Keratinocyte (primary cell): ENCODE data around the gene B3GNT2. TPM values are rescaled to one million over a fixed set of nuclear protein-coding genes. Genes with fewer than 3 reads are reported as not detected.

Experiments used
- DNase-seq: peaks from one replicate; pipeline ENCODE4 v3.0.0-alpha.2; 2011; ENCODE audit warnings: low read depth, missing footprints, low spot score
- FAIRE-seq: peaks from 2 replicates; lab custom pipeline; 2011; peaks lifted over from hg19 to GRCh38; lab: Jason Lieb, UNC
- H2AFZ ChIP-seq: 2 replicates; pipeline ENCODE4 v1.6.0; 2012; ENCODE audit warnings: low read length, control low read depth, inconsistent platforms; ENCODE audit not compliant: control insufficient read depth
- H3K27ac ChIP-seq: 2 replicates; pipeline ENCODE4 v1.5.1; 2011; ENCODE audit warnings: low read length; ENCODE audit not compliant: control insufficient read depth, insufficient read depth
- H3K27me3 ChIP-seq: 3 replicates; pipeline ENCODE4 v1.6.0; 2011; ENCODE audit warnings: low read length; ENCODE audit not compliant: control insufficient read depth, insufficient read depth; ENCODE audit errors: extremely low read depth
- H3K36me3 ChIP-seq, 2 experiments: 2 replicates in 1 of 2; 3 replicates in 1 of 2; pipeline ENCODE4 v1.5.1; 2011; ENCODE audit warnings: low read length in 2 of 2, mild to moderate bottlenecking in 1 of 2; ENCODE audit not compliant: control insufficient read depth in 2 of 2, insufficient read depth in 2 of 2; ENCODE audit errors: extremely low read depth in 1 of 2
- H3K4me1 ChIP-seq: 3 replicates; pipeline ENCODE4 v1.5.1; 2011; ENCODE audit warnings: low read length; ENCODE audit not compliant: control insufficient read depth, insufficient read depth; ENCODE audit errors: extremely low read depth
- H3K4me2 ChIP-seq: 3 replicates; pipeline ENCODE4 v1.6.0; 2011; ENCODE audit warnings: low read depth, low read length; ENCODE audit not compliant: control insufficient read depth, insufficient read depth; ENCODE audit errors: extremely low read depth
- H3K4me3 ChIP-seq, 3 experiments: fragments of 200-600 bp in 1 of 3; sonication (generic) in 1 of 3; 2 replicates in 2 of 3; 3 replicates in 1 of 3; pipeline ENCODE4 v1.5.1; 2011 to 2016; ENCODE audit warnings: low read length in 3 of 3, mild to moderate bottlenecking in 3 of 3, control low read depth in 2 of 3, inconsistent platforms in 1 of 3, low read depth in 1 of 3, mixed read lengths in 1 of 3, mixed run types in 1 of 3, moderate library complexity in 1 of 3; ENCODE audit not compliant: control insufficient read depth in 2 of 3, insufficient read depth in 2 of 3; ENCODE audit errors: extremely low read depth in 1 of 3
- H3K79me2 ChIP-seq: 2 replicates; pipeline ENCODE4 v1.6.0; 2012; ENCODE audit warnings: low read length; ENCODE audit not compliant: control insufficient read depth, insufficient read depth
- H3K9ac ChIP-seq: 3 replicates; pipeline ENCODE4 v1.6.0; 2011; ENCODE audit warnings: low read length; ENCODE audit not compliant: control insufficient read depth, insufficient read depth; ENCODE audit errors: extremely low read depth
- H3K9me1 ChIP-seq: 3 replicates; pipeline ENCODE4 v1.6.0; 2011; ENCODE audit warnings: low read length; ENCODE audit not compliant: control insufficient read depth, insufficient read depth; ENCODE audit errors: extremely low read depth
- H3K9me3 ChIP-seq: 2 replicates; pipeline ENCODE4 v1.5.1; 2012; ENCODE audit warnings: low read depth, low read length; ENCODE audit not compliant: control insufficient read depth
- H4K20me1 ChIP-seq: 3 replicates; pipeline ENCODE4 v1.6.0; 2011; ENCODE audit warnings: low read length; ENCODE audit not compliant: control insufficient read depth, insufficient read depth; ENCODE audit errors: extremely low read depth
- EZH2 ChIP-seq: IDR thresholded peaks from one replicate; pipeline ENCODE4 v1.6.1; 2012; ENCODE audit warnings: inconsistent platforms, mild to moderate bottlenecking, low read length, moderate library complexity
- dilution Hi-C: fragments of 300-500 bp; cut with MboI; formaldehyde crosslinking; loops from one replicate; pipeline ENCODE4 v1.7.0; 2020; ENCODE audit warnings: low sequenced_read_pairs; ENCODE audit not compliant: extremely low pct_ligation_motif_present
- polyA plus RNA-seq, 5 experiments: library from polyadenylated mRNA; depleted of rRNA in 3 of 5; stranded (reverse) in 3 of 5; stranded (forward) in 1 of 5; unstranded in 1 of 5; fragments of >200 nt; gene quantifications; 1 replicate in 1 of 5; 2 replicates in 3 of 5; 3 replicates in 1 of 5; pipeline versions ENCODE4 v1.2.1 to v1.2.3, GENCODE V29; 2011 to 2012; ENCODE audit warnings: missing spikeins in 2 of 5, low read depth in 1 of 5, low replicate concordance in 1 of 5
- TF ChIP-seq, protein P1 (sequence below), 3 experiments: IDR thresholded peaks in 1 of 3; conservative IDR thresholded peaks in 1 of 3; optimal IDR thresholded peaks in 1 of 3; 2 replicates in 2 of 3; 3 replicates in 1 of 3; pipeline versions ENCODE3 to v1.5.1; 2011; ENCODE audit warnings: low read length in 3 of 3, mild to moderate bottlenecking in 3 of 3, moderate library complexity in 2 of 3, control low read depth in 1 of 3, inconsistent platforms in 1 of 3; ENCODE audit not compliant: insufficient read depth in 2 of 3; ENCODE audit errors: extremely low read depth in 1 of 3

The B3GNT2 gene
- polyA plus RNA-seq, 1 donor (not counting 4 experiments of a cell fraction or from before 2014, with no cell fraction given): 44.3 TPM

DNA sequence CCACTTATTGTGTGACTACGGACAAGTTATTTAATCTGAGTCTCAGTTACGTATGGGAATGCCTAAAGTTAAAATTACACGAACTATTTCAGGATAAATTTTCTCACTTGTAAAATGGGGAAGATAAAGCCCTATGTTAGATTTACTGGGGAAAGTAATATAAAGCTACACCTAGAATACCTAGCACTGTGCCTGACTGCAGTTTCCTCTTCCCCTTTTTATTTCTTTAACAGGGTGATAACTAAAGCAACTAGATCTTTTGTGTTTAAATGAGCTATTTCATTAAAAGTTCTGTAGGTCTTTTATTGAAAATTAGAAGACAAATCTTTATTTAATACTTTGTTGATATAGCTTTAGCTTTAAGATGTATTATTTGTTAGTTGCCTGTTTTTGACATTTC lies 5.0 kb downstream of the B3GNT2 start:
- no peaks in the 10 kb centered on the region for H3K27me3 ChIP-seq
- no peak overlapping the region for H3K9ac ChIP-seq
- peaks cover 14% of the 10 kb centered on the region for H3K9me1 ChIP-seq
- H3K9me3 ChIP-seq: no peaks in the 10 kb centered on the region
- H3K36me3 ChIP-seq: peaks cover 0 to 1% of the 10 kb centered on the region in 2 experiments
- DNase-seq: no peak
- no peak overlapping the region for H3K27ac ChIP-seq
- dilution Hi-C loops: no loop called here
- H2AFZ ChIP-seq: no peak overlapping the region
- no peak overlapping the region for H3K4me2 ChIP-seq
- H4K20me1 ChIP-seq: peaks cover 41% of the 10 kb centered on the region
- peaks cover 18% of the 10 kb centered on the region for H3K4me1 ChIP-seq
- no peak for FAIRE-seq
- TF ChIP-seq, protein P1, sequence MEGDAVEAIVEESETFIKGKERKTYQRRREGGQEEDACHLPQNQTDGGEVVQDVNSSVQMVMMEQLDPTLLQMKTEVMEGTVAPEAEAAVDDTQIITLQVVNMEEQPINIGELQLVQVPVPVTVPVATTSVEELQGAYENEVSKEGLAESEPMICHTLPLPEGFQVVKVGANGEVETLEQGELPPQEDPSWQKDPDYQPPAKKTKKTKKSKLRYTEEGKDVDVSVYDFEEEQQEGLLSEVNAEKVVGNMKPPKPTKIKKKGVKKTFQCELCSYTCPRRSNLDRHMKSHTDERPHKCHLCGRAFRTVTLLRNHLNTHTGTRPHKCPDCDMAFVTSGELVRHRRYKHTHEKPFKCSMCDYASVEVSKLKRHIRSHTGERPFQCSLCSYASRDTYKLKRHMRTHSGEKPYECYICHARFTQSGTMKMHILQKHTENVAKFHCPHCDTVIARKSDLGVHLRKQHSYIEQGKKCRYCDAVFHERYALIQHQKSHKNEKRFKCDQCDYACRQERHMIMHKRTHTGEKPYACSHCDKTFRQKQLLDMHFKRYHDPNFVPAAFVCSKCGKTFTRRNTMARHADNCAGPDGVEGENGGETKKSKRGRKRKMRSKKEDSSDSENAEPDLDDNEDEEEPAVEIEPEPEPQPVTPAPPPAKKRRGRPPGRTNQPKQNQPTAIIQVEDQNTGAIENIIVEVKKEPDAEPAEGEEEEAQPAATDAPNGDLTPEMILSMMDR (optimal IDR thresholded peaks at IDR 0.05 in 1 of 3, IDR thresholded peaks at IDR 0.05 in 1 of 3, conservative IDR thresholded peaks at IDR 0.05 in 1 of 3; ENCODE audit: extremely low read depth in 1 of 3, insufficient read depth in 2 of 3, low read length in 3 of 3): no peak
- TF ChIP-seq EZH2: no peak
- H3K4me3 ChIP-seq: no peak overlapping the region
- H3K79me2 ChIP-seq: peaks cover 95% of the 10 kb centered on the region

DNA sequence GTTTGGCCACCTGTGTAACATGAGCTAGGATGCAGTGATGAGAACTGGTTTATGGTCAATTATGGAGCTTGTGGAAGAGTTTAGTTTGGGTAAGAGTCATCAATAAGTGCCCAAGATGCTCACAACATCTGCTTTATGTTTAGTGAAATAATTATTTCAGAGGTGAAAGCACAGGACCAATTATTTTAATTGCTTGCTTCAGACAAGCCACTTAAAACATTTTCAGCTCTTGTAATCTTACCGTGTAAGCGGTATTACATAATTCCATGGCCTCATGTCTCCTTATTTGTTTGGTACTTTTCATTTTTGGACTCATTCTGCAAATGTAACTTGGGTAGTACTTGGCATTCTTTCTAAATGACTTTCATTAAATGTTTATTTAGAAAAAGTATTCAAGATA lies 5.4 kb downstream of the B3GNT2 start:
- TF ChIP-seq, protein P1 (optimal IDR thresholded peaks at IDR 0.05 in 1 of 3, IDR thresholded peaks at IDR 0.05 in 1 of 3, conservative IDR thresholded peaks at IDR 0.05 in 1 of 3; ENCODE audit: extremely low read depth in 1 of 3, insufficient read depth in 2 of 3, low read length in 3 of 3): no peak
- TF ChIP-seq EZH2: no peak
- H3K4me1 ChIP-seq: peaks cover 18% of the 10 kb centered on the region
- H3K9me1 ChIP-seq: peaks cover 14% of the 10 kb centered on the region
- no peak overlapping the region for H3K27ac ChIP-seq
- no peak for DNase-seq
- H3K9me3 ChIP-seq: no peaks in the 10 kb centered on the region
- H3K79me2 ChIP-seq: peaks cover 97% of the 10 kb centered on the region
- no peak for FAIRE-seq
- H3K9ac ChIP-seq: no peak overlapping the region
- no peak overlapping the region for H2AFZ ChIP-seq
- H3K27me3 ChIP-seq: no peaks in the 10 kb centered on the region
- peaks cover 43% of the 10 kb centered on the region for H4K20me1 ChIP-seq
- dilution Hi-C loops: no loop called here
- H3K4me2 ChIP-seq: no peak overlapping the region
- H3K36me3 ChIP-seq: peaks cover 0 to 1% of the 10 kb centered on the region in 2 experiments
- no peak overlapping the region for H3K4me3 ChIP-seq
